Endothelial cell of umbilical vein (primary cell): ENCODE results near the gene DMXL2. TPM values are rescaled to one million over a fixed set of nuclear protein-coding genes. Genes with fewer than 3 reads are reported as not detected.

ENCODE experiments used
- BruUV-seq: library from RNA; stranded (reverse); fragments of 400-500 nt; replicated peaks from 2 replicates; lab custom pipeline; 2021; lab: Mats Ljungman, UMichigan
- CTCF ChIA-PET: fragments of 300-600, 350-600 bp; sonication (Branson Sonifier 250); formaldehyde crosslinking; loops from one replicate; lab custom pipeline; 2021; ENCODE audit warnings: antibody characterized with exemption, inconsistent platforms; lab: Charles Lee
- POLR2A ChIA-PET: fragments of 300-600, 350-600 bp; sonication (Branson Sonifier 250); formaldehyde crosslinking; loops from one replicate; lab custom pipeline; 2021; ENCODE audit warnings: antibody characterized with exemption, inconsistent platforms; lab: Charles Lee
- DNase-seq: peaks from one replicate; pipeline ENCODE4 v3.0.0-alpha.2; 2011; ENCODE audit warnings: low read depth, low spot score
- FAIRE-seq: peaks from 2 replicates; lab custom pipeline; 2011; peaks lifted over from hg19 to GRCh38; lab: Jason Lieb, UNC
- H2AFZ ChIP-seq: 2 replicates; pipeline ENCODE4 v1.6.0; 2012; ENCODE audit warnings: low read depth, low read length, control low read depth, inconsistent platforms
- H3K27ac ChIP-seq: 2 replicates; pipeline ENCODE4 v1.5.1; 2011; ENCODE audit warnings: low read depth, mild to moderate bottlenecking, control low read depth, low read length, moderate library complexity; ENCODE audit not compliant: insufficient read depth
- H3K27me3 ChIP-seq, 2 experiments: 2 replicates each; pipeline versions ENCODE4 v1.6.0 to v1.6.1; 2011; ENCODE audit warnings: low read length in 2 of 2, mixed read lengths in 1 of 2; ENCODE audit not compliant: control insufficient read depth in 2 of 2, insufficient read depth in 2 of 2
- H3K36me3 ChIP-seq, 2 experiments: 2 replicates in 1 of 2; 3 replicates in 1 of 2; pipeline ENCODE4 v1.5.1; 2011; ENCODE audit warnings: low read length in 2 of 2, mild to moderate bottlenecking in 1 of 2, moderate library complexity in 1 of 2; ENCODE audit not compliant: control insufficient read depth in 2 of 2, insufficient read depth in 2 of 2; ENCODE audit errors: extremely low read depth in 1 of 2
- H3K4me1 ChIP-seq: 3 replicates; pipeline ENCODE4 v1.5.1; 2011; ENCODE audit warnings: mild to moderate bottlenecking, low read length; ENCODE audit not compliant: control insufficient read depth, insufficient read depth; ENCODE audit errors: extremely low read depth
- H3K4me2 ChIP-seq: 2 replicates; pipeline ENCODE4 v1.6.1; 2011; ENCODE audit warnings: low read length, control low read depth, mixed read lengths; ENCODE audit not compliant: insufficient read depth
- H3K4me3 ChIP-seq, 3 experiments: fragments of 200-600 bp in 1 of 3; sonication (generic), shearing (Covaris generic) in 1 of 3; replicated peaks in 1 of 3; 2 replicates each; pipeline ENCODE4 v1.5.1; 2011 to 2016; ENCODE audit warnings: control low read depth in 3 of 3, low read length in 3 of 3, mild to moderate bottlenecking in 2 of 3, inconsistent platforms in 1 of 3, low read depth in 1 of 3, moderate library complexity in 1 of 3; ENCODE audit not compliant: insufficient read depth in 1 of 3
- H3K79me2 ChIP-seq: 2 replicates; pipeline ENCODE4 v1.6.0; 2012; ENCODE audit warnings: low read length, inconsistent platforms; ENCODE audit not compliant: control insufficient read depth, insufficient read depth
- H3K9ac ChIP-seq: replicated peaks from 2 replicates; pipeline ENCODE3; 2011; ENCODE audit warnings: low read length, control low read depth; ENCODE audit not compliant: insufficient read depth; ENCODE audit errors: extremely low read depth
- H3K9me1 ChIP-seq: replicated peaks from 3 replicates; pipeline ENCODE4 v1.6.0; 2011; ENCODE audit warnings: mild to moderate bottlenecking, low read length; ENCODE audit not compliant: control insufficient read depth, insufficient read depth; ENCODE audit errors: extremely low read depth
- H3K9me3 ChIP-seq: replicated peaks from 2 replicates; pipeline ENCODE4 v1.5.1; 2012; ENCODE audit warnings: low read length, inconsistent platforms; ENCODE audit not compliant: control insufficient read depth, insufficient read depth
- H4K20me1 ChIP-seq: replicated peaks from 2 replicates; pipeline ENCODE3; 2011; ENCODE audit warnings: mild to moderate bottlenecking, low read length; ENCODE audit not compliant: control insufficient read depth, insufficient read depth; ENCODE audit errors: extremely low read depth
- EZH2 ChIP-seq: IDR thresholded peaks from 2 replicates; pipeline ENCODE4 v1.6.1; 2012; ENCODE audit warnings: borderline replicate concordance, low read depth, mild to moderate bottlenecking, moderate library complexity, low read length, inconsistent platforms; ENCODE audit not compliant: severe bottlenecking
- FOS ChIP-seq: IDR thresholded peaks from 2 replicates; pipeline ENCODE4 v1.6.1; 2011; ENCODE audit warnings: mild to moderate bottlenecking, low read length, moderate library complexity, borderline replicate concordance; ENCODE audit not compliant: insufficient read depth
- GATA2 ChIP-seq: IDR thresholded peaks from 2 replicates; pipeline ENCODE4 v1.7.0; 2011; ENCODE audit warnings: low read depth, mild to moderate bottlenecking, moderate library complexity, mixed read lengths, low read length; ENCODE audit not compliant: insufficient read length, insufficient read depth
- JUN ChIP-seq: IDR thresholded peaks from 2 replicates; pipeline ENCODE4 v1.6.1; 2011; ENCODE audit warnings: borderline replicate concordance, low read depth; ENCODE audit not compliant: insufficient read length, insufficient read depth
- MYC ChIP-seq: IDR thresholded peaks from one replicate; pipeline ENCODE4 v1.6.1; 2011; ENCODE audit warnings: mild to moderate bottlenecking, low read depth, low read length
- POLR2A ChIP-seq: IDR thresholded peaks from 2 replicates; pipeline ENCODE4 v1.6.1; 2012; ENCODE audit warnings: low read depth, mild to moderate bottlenecking, control low read depth, low read length
- POLR2AphosphoS5 ChIP-seq: IDR thresholded peaks from 2 replicates; pipeline ENCODE4 v1.6.1; 2012; ENCODE audit warnings: low read depth, mild to moderate bottlenecking, control low read depth, low read length, moderate library complexity; ENCODE audit not compliant: insufficient read depth
- dilution Hi-C: fragments of 300-500 bp; cut with MboI; formaldehyde crosslinking; loops from one replicate; pipeline ENCODE4 v1.15.0; 2019; ENCODE audit warnings: low sequenced_read_pairs; ENCODE audit not compliant: extremely low pct_ligation_motif_present
- intact Hi-C: fragments of 100-400 bp; cut with micrococcal nuclease; formaldehyde crosslinking; loops from one replicate; pipeline ENCODE4 v1.10.0; 2022
- polyA plus RNA-seq, 4 experiments: library from polyadenylated mRNA; depleted of rRNA in 3 of 4; stranded (reverse) in 3 of 4; unstranded in 1 of 4; fragments of >200 nt; gene quantifications; 2 replicates each; pipeline versions ENCODE4 v1.2.1 to v1.2.3, GENCODE V29; 2011 to 2012; ENCODE audit warnings: missing spikeins in 1 of 4
- total RNA-seq: library from RNA; stranded (reverse); gene quantifications from 2 replicates; pipeline ENCODE4 v1.2.3, GENCODE V29; 2021
- TF ChIP-seq, protein P1 (sequence below): IDR thresholded peaks from 2 replicates; pipeline ENCODE4 v1.6.1; 2011; ENCODE audit not compliant: insufficient read depth, insufficient read length
- TF ChIP-seq, protein P2 (sequence below), 2 donors: IDR thresholded peaks; 1 replicate in 1 of 2; 2 replicates in 1 of 2; pipeline ENCODE4 v1.5.1; 2011; ENCODE audit warnings: low read length in 2 of 2, mild to moderate bottlenecking in 2 of 2, moderate library complexity in 2 of 2, control low read depth in 1 of 2, inconsistent platforms in 1 of 2, low read depth in 1 of 2; ENCODE audit not compliant: insufficient read depth in 1 of 2; ENCODE audit errors: extremely low read depth in 1 of 2

The DMXL2 gene
- total and polyA plus RNA-seq, 2 donors (not counting 3 experiments of a cell fraction or from before 2014, with no cell fraction given), result 6.3 to 10.8 TPM

DNA sequence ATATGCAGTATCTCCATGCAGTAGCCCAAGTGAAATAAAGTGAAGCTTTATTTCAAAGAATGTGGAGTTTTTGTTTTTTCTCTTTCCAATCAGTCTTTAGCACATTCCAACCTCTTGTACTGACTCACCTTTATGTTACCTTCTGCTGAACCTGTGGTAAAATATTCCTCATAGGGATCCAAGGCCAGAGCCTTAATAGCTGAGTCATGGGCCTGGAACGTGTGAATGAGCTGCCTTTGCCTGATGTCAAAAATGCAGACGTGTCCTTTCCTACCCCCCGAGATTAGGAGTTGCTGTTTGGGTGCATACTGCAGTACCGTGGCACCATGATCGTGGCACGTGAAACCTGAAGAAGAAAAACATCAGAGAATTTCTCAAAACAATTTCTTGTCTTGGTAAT lies 172.6 kb downstream of the DMXL2 start:
- Histone ChIP-seq H3K79me2 (no peaks in the 10 kb centered on the region), H3K4me1 (no peaks in the 10 kb centered on the region), H4K20me1 (no peaks in the 10 kb centered on the region), H3K36me3 (peaks cover 0 to 2% of the 10 kb centered on the region in 2 experiments), H3K27ac (no peak overlapping the region), H2AFZ (no peak overlapping the region), H3K4me3 (no peak overlapping the region), H3K9me1 (no peaks in the 10 kb centered on the region), H3K27me3 (no peaks in the 10 kb centered on the region), H3K4me2 (no peak overlapping the region), H3K9me3 (no peaks in the 10 kb centered on the region), H3K9ac (no peak overlapping the region)
- TF ChIP-seq POLR2AphosphoS5 (no peak), FOS (no peak), MYC (no peak), POLR2A (no peak), EZH2 (no peak)
- TF ChIP-seq, protein P1, sequence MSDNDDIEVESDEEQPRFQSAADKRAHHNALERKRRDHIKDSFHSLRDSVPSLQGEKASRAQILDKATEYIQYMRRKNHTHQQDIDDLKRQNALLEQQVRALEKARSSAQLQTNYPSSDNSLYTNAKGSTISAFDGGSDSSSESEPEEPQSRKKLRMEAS, result no peak
- CTCF ChIA-PET, result interaction anchor here (1.3 kb wide), 1 partner anchor 25 kb away, joined by 5 read pairs; no protein-coding TSS in a partner anchor
- dilution Hi-C loops (no loop called here), intact Hi-C loops (no loop called here)
- no peak for DNase-seq
- BruUV-seq, result no TSS peak
- FAIRE-seq, result no peak
- POLR2A ChIA-PET, result no interaction called here

DNA sequence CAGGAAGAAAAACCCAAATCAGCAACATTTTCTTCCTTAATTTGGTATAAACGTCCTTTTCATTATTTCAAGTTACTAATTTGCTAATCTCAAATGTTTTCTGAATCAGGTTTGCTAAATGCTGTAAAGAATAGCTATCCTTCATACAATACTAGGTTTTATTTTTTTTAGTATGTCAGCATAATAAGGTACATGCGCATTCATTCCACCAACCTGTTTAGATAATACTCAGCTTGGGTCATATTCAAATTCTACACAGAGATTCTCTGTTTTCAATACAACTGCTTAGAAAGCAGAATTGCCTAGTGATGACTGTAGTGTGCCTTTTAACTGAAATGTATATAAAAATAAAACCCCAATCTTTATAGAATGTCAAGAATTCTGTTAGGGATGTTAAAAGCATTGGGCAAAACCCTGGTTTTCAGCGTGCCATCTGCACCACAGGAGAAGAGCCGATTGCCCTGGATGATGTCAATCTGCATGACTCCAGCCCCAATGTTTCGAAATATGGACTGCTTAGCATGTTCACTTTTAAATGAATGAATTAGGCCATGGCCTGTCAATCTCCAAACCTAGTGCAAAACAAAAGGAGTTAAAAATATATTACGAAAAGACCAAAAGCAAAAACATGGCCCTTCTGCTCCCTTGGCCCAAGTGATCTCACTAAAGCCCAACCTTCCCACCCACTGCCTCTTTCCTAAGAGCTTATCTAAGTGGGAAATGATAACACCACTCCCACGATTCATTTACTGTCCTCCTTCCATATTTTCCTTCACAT lies 173.8 kb downstream of the DMXL2 start:
- BruUV-seq, result no TSS peak
- H4K20me1 ChIP-seq, result no peaks in the 10 kb centered on the region
- no peak overlapping the region for H3K4me3 ChIP-seq
- ChIA-PET CTCF (interaction anchor here (1.3 to 1.4 kb wide), 2 partner anchors 9 to 24 kb away, joined by 3 to 5 read pairs; no protein-coding TSS in a partner anchor), POLR2A (no interaction called here)
- peaks cover 0 to 2% of the 10 kb centered on the region in 2 experiments for H3K36me3 ChIP-seq
- no peaks in the 10 kb centered on the region for H3K79me2 ChIP-seq
- H3K4me1 ChIP-seq, result no peaks in the 10 kb centered on the region
- no peaks in the 10 kb centered on the region for H3K27me3 ChIP-seq
- H3K9me3 ChIP-seq, result no peaks in the 10 kb centered on the region
- H3K9me1 ChIP-seq, result no peaks in the 10 kb centered on the region
- TF ChIP-seq, protein P2, sequence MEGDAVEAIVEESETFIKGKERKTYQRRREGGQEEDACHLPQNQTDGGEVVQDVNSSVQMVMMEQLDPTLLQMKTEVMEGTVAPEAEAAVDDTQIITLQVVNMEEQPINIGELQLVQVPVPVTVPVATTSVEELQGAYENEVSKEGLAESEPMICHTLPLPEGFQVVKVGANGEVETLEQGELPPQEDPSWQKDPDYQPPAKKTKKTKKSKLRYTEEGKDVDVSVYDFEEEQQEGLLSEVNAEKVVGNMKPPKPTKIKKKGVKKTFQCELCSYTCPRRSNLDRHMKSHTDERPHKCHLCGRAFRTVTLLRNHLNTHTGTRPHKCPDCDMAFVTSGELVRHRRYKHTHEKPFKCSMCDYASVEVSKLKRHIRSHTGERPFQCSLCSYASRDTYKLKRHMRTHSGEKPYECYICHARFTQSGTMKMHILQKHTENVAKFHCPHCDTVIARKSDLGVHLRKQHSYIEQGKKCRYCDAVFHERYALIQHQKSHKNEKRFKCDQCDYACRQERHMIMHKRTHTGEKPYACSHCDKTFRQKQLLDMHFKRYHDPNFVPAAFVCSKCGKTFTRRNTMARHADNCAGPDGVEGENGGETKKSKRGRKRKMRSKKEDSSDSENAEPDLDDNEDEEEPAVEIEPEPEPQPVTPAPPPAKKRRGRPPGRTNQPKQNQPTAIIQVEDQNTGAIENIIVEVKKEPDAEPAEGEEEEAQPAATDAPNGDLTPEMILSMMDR (IDR thresholded peaks at IDR 0.05; ENCODE audit: extremely low read depth in 1 of 2, insufficient read depth in 1 of 2, low read depth in 1 of 2, low read length in 2 of 2), result no peak
- no peak for TF ChIP-seq POLR2A
- TF ChIP-seq EZH2, result no peak
- no peak for TF ChIP-seq GATA2
- TF ChIP-seq MYC, result no peak
- no peak for TF ChIP-seq JUN
- TF ChIP-seq, protein P1, result no peak
- no peak for TF ChIP-seq POLR2AphosphoS5
- TF ChIP-seq FOS, result no peak
- intact Hi-C loops, result no loop called here
- H3K27ac ChIP-seq, result no peak overlapping the region
- no peak overlapping the region for H3K4me2 ChIP-seq
- no peak overlapping the region for H3K9ac ChIP-seq
- dilution Hi-C loops, result no loop called here
- FAIRE-seq, result no peak
- DNase-seq, result no peak
- no peak overlapping the region for H2AFZ ChIP-seq
